ENCODE measurements around the gene ARHGEF33.
A peak's percentile ranks its signal among the peaks of the same experiment; 100 is the strongest.
"Not testable (repeated sequence)": the region's sequence is repeated elsewhere in the genome, so short reads cannot be mapped to it uniquely, and the experiment has no call there.

ARHGEF33 gene

GRCh38 chr2:38932586-38932985, 42.9 kb downstream of the ARHGEF33 start:
- Histone ChIP-seq H3K9me3 (ENCODE audit: insufficient read depth, low read length) (no peaks in the 10 kb centered on the region), H3K79me2 (ENCODE audit: low read length) (no peaks in the 10 kb centered on the region), H3K4me1 (ENCODE audit: low read length) (peaks cover 8% of the 10 kb centered on the region), H2AFZ (ENCODE audit: low read depth, low read length) (no peak overlapping the region), H3K27ac (ENCODE audit: low read length) (no peak overlapping the region), H3K36me3 (replicated peaks; ENCODE audit: low read depth, low read length) (no peaks in the 10 kb centered on the region), H3K9ac (ENCODE audit: low read length) (no peak overlapping the region), H3K4me2 (ENCODE audit: low read length) (no peak overlapping the region), H4K20me1 (ENCODE audit: insufficient read depth, low read length) (no peaks in the 10 kb centered on the region), H3K4me3 (ENCODE audit: low read length) (no peak overlapping the region), H3K27me3 (ENCODE audit: low read depth, low read length) (peaks cover 12% of the 10 kb centered on the region)
- TF ChIP-seq EZH2phosphoT487 (IDR thresholded peaks at IDR 0.05; ENCODE audit: low read depth): no peak

- H3K4me2 ChIP-seq (ENCODE audit: low read length): no peak overlapping the region
- no peaks in the 10 kb centered on the region for H4K20me1 ChIP-seq (ENCODE audit: insufficient read depth, low read length)
- no peaks in the 10 kb centered on the region for H3K36me3 ChIP-seq (replicated peaks; ENCODE audit: low read depth, low read length)
- peaks cover 12% of the 10 kb centered on the region for H3K27me3 ChIP-seq (ENCODE audit: low read depth, low read length)
- no peaks in the 10 kb centered on the region for H3K79me2 ChIP-seq (ENCODE audit: low read length)
- H3K27ac ChIP-seq (ENCODE audit: low read length): no peak overlapping the region
- H3K9me3 ChIP-seq (ENCODE audit: insufficient read depth, low read length): no peaks in the 10 kb centered on the region
- no peak overlapping the region for H3K4me3 ChIP-seq (ENCODE audit: low read length)
- H3K9ac ChIP-seq (ENCODE audit: low read length): no peak overlapping the region
- H2AFZ ChIP-seq (ENCODE audit: low read depth, low read length): no peak overlapping the region
- TF ChIP-seq CTCF (IDR thresholded peaks at IDR 0.05; ENCODE audit: low read depth, low read length) (no peak), EZH2phosphoT487 (IDR thresholded peaks at IDR 0.05; ENCODE audit: low read depth) (no peak)
- peaks cover 8% of the 10 kb centered on the region for H3K4me1 ChIP-seq (ENCODE audit: low read length)
These were observed 44.0 kb downstream of the ARHGEF33 start for GRCh38 chr2:38933653-38934052.

- Histone ChIP-seq H3K9ac (ENCODE audit: low read length) (no peak overlapping the region), H3K4me1 (ENCODE audit: low read length) (peaks cover 8% of the 10 kb centered on the region), H3K4me2 (ENCODE audit: low read length) (peak overlapping the region; percentile 79), H3K9me3 (ENCODE audit: insufficient read depth, low read length) (no peaks in the 10 kb centered on the region), H4K20me1 (ENCODE audit: insufficient read depth, low read length) (no peaks in the 10 kb centered on the region), H2AFZ (ENCODE audit: low read depth, low read length) (peak overlapping the region; percentile 57), H3K27me3 (ENCODE audit: low read depth, low read length) (peaks cover 12% of the 10 kb centered on the region), H3K27ac (ENCODE audit: low read length) (no peak overlapping the region), H3K4me3 (ENCODE audit: low read length) (peak overlapping the region; percentile 68), H3K36me3 (replicated peaks; ENCODE audit: low read depth, low read length) (no peaks in the 10 kb centered on the region), H3K79me2 (ENCODE audit: low read length) (no peaks in the 10 kb centered on the region)
- no peak for TF ChIP-seq EZH2phosphoT487 (IDR thresholded peaks at IDR 0.05; ENCODE audit: low read depth)
- TF ChIP-seq CTCF (IDR thresholded peaks at IDR 0.05; ENCODE audit: low read depth, low read length): no peak
These were observed 45.1 kb downstream of the ARHGEF33 start for GRCh38 chr2:38934742-38935141.

GRCh38 chr2:38935568-38936172, 46.0 kb downstream of the ARHGEF33 start:
- no peaks in the 10 kb centered on the region for H3K36me3 ChIP-seq (replicated peaks; ENCODE audit: low read depth, low read length)
- H3K27me3 ChIP-seq (ENCODE audit: low read depth, low read length): peaks cover 12% of the 10 kb centered on the region
- H3K9me3 ChIP-seq (ENCODE audit: insufficient read depth, low read length): no peaks in the 10 kb centered on the region
- peaks cover 8% of the 10 kb centered on the region for H3K4me1 ChIP-seq (ENCODE audit: low read length)
- no peak for TF ChIP-seq CTCF (IDR thresholded peaks at IDR 0.05; ENCODE audit: low read depth, low read length)
- TF ChIP-seq EZH2phosphoT487 (IDR thresholded peaks at IDR 0.05; ENCODE audit: low read depth): no peak
- no peaks in the 10 kb centered on the region for H4K20me1 ChIP-seq (ENCODE audit: insufficient read depth, low read length)
- H3K9ac ChIP-seq (ENCODE audit: low read length): no peak overlapping the region
- H3K4me2 ChIP-seq (ENCODE audit: low read length): no peak overlapping the region
- no peaks in the 10 kb centered on the region for H3K79me2 ChIP-seq (ENCODE audit: low read length)
- no peak overlapping the region for H2AFZ ChIP-seq (ENCODE audit: low read depth, low read length)
- no peak overlapping the region for H3K4me3 ChIP-seq (ENCODE audit: low read length)
- H3K27ac ChIP-seq (ENCODE audit: low read length): no peak overlapping the region

GRCh38 chr2:38936516-38936915, 46.8 kb downstream of the ARHGEF33 start:
- H3K9ac ChIP-seq (ENCODE audit: low read length); H4K20me1 ChIP-seq (ENCODE audit: insufficient read depth, low read length); H3K36me3 ChIP-seq (replicated peaks; ENCODE audit: low read depth, low read length); H3K4me3 ChIP-seq (ENCODE audit: low read length); H3K27ac ChIP-seq (ENCODE audit: low read length); H2AFZ ChIP-seq (ENCODE audit: low read depth, low read length); H3K4me1 ChIP-seq (ENCODE audit: low read length); H3K79me2 ChIP-seq (ENCODE audit: low read length); H3K4me2 ChIP-seq (ENCODE audit: low read length); H3K9me3 ChIP-seq (ENCODE audit: insufficient read depth, low read length): not testable (repeated sequence)
- H3K27me3 ChIP-seq (ENCODE audit: low read depth, low read length): peaks cover 12% of the 10 kb centered on the region

Data from OCI-LY3 (cell line).